ENCODE data around the gene POU4F3.
A peak's percentile ranks its signal among the peaks of the same experiment; 100 is the strongest.

POU4F3 gene

DNA sequence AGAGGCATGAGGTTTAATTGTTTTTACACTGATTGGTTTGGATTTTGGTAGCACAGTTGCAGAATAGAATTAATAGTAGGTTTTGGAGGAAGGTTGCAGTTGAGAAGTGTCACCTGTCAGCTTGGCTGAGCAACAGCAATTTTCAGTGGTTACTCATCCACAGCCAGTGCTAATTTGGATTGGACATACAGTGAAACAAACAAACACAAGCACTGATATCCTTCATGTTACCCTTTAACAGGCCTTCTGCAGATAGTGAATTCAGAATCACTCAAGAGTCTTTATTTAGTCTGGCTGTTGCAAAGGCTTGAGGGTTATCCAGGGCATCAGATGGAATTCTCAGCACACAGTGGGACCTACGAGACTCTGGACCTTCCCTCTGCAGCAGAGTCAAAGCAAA lies 31.8 kb upstream of the POU4F3 start:
- no peak overlapping the region for H3K4me3 ChIP-seq (ENCODE audit: low read length)
- peak; percentile 24 for DNase-seq (ENCODE audit: low read depth)
- TF ChIP-seq, protein P1, sequence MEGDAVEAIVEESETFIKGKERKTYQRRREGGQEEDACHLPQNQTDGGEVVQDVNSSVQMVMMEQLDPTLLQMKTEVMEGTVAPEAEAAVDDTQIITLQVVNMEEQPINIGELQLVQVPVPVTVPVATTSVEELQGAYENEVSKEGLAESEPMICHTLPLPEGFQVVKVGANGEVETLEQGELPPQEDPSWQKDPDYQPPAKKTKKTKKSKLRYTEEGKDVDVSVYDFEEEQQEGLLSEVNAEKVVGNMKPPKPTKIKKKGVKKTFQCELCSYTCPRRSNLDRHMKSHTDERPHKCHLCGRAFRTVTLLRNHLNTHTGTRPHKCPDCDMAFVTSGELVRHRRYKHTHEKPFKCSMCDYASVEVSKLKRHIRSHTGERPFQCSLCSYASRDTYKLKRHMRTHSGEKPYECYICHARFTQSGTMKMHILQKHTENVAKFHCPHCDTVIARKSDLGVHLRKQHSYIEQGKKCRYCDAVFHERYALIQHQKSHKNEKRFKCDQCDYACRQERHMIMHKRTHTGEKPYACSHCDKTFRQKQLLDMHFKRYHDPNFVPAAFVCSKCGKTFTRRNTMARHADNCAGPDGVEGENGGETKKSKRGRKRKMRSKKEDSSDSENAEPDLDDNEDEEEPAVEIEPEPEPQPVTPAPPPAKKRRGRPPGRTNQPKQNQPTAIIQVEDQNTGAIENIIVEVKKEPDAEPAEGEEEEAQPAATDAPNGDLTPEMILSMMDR (IDR thresholded peaks at IDR 0.05; ENCODE audit: insufficient read depth, low read depth, low read length, missing control alignments) = no peak

DNA sequence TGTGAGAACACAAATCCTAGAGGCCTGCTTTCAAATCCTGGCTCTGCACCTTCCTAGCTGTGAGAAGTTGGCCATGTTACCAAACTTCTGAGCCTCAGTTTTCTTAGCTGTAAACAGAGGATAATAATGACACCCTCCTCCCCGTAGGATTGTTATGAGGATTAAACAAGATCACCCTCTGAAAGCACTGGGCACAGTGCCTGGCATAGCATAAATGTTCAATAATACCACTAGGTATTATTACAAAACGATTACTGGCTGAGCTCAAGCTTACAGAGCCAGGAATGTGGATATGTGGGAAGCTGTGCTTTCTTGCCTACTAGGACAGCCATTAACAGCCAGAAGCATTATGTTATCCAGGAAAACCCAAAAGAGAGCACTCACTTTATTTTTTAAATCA lies 30.8 kb upstream of the POU4F3 start:
- DNase-seq (ENCODE audit: low read depth) = no peak
- H3K4me3 ChIP-seq (ENCODE audit: low read length) = no peak overlapping the region

DNA sequence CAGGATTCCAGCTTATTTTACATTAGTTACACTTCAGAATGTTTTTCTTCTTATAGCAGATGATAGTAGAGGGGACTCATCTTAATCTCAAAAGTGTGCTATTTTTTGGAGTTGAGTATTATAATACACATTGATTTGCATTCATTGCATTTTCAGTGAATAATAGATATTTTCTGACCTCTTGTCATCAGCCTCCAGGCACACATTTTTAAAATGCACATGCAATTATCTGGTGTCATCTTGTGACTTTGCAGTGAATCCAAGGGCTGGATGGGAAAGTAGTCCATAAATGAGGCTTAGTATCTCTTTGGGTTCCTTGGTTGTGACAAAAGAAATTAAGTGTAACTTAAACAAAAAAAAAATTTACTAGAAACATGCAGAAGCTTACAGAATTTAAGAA lies 28.1 kb upstream of the POU4F3 start:
- H3K4me3 ChIP-seq (ENCODE audit: low read length) = no peak overlapping the region
- TF ChIP-seq, protein P1 (IDR thresholded peaks at IDR 0.05; ENCODE audit: insufficient read depth, low read depth, low read length, missing control alignments) = no peak
- no peak for DNase-seq (ENCODE audit: low read depth)

More for the DNA sequence above, 30.8 kb upstream of the POU4F3 start:
- TF ChIP-seq, protein P1 (IDR thresholded peaks at IDR 0.05; ENCODE audit: insufficient read depth, low read depth, low read length, missing control alignments) = no peak

DNA sequence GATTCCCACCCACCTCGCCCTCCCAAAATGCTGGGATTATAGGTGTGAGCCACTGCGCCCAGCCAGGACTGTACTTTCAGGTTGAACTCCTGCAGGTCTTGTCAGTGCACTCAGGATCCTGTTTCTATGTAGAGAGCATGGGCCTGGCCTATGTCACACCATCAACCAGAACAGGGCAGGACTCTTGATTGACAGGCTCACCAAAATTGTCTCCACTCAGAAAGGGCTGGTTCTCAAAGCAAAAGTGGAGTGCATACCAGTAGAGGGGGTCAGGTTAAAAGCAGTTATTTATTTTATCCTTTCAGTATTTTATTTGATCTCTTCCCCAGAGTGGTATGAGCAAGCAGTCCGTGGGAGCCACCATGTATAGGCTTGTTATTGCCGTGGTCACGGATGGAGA lies 27.4 kb upstream of the POU4F3 start:
- TF ChIP-seq, protein P1 (IDR thresholded peaks at IDR 0.05; ENCODE audit: insufficient read depth, low read depth, low read length, missing control alignments) = no peak
- DNase-seq (ENCODE audit: low read depth) = no peak
- H3K4me3 ChIP-seq (ENCODE audit: low read length) = no peak overlapping the region

DNA sequence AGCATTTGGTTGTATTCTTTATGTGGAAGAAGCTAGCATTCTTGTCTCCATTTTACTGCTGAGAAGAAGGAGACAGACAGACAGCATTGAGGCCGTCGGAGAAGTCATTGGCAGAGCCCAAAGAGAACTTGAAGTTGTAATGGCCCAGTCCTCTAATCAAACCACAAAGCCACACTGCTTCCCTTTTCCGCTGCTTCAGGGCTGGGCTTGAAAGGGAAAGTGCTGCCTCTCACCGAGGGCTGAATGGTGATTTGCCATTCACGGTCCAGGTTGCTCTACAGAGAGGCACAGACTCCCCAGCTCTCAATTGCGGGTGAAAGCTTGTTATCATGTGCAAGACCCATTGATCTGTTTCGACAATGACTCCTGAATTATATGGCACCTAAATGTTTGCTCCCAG lies 25.6 kb upstream of the POU4F3 start:
- H3K4me3 ChIP-seq (ENCODE audit: low read length) = no peak overlapping the region
- no peak for DNase-seq (ENCODE audit: low read depth)
- TF ChIP-seq, protein P1 (IDR thresholded peaks at IDR 0.05; ENCODE audit: insufficient read depth, low read depth, low read length, missing control alignments) = no peak

DNA sequence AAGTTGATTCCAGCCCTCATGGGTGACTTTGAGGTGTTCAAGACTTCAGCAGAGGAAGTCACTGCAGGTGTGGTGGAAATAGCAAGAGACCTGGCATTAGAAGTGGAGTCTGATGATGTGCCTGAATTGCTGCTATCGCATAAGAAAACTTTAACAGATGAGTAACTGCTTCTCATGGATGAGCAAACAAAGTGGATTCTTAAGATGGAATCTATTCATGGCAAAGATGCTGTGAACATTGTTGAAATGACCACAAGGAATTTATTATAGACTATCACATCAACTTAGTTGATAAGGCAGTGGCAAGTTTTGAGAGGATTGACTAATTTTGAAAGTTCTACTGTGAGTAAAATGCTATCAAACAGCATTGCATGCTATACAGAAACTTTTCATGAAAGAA lies 17.1 kb upstream of the POU4F3 start:
- H3K4me3 ChIP-seq (ENCODE audit: low read length) = no peak overlapping the region
- DNase-seq (ENCODE audit: low read depth) = no peak
- TF ChIP-seq, protein P1 (IDR thresholded peaks at IDR 0.05; ENCODE audit: insufficient read depth, low read depth, low read length, missing control alignments) = no peak

DNA sequence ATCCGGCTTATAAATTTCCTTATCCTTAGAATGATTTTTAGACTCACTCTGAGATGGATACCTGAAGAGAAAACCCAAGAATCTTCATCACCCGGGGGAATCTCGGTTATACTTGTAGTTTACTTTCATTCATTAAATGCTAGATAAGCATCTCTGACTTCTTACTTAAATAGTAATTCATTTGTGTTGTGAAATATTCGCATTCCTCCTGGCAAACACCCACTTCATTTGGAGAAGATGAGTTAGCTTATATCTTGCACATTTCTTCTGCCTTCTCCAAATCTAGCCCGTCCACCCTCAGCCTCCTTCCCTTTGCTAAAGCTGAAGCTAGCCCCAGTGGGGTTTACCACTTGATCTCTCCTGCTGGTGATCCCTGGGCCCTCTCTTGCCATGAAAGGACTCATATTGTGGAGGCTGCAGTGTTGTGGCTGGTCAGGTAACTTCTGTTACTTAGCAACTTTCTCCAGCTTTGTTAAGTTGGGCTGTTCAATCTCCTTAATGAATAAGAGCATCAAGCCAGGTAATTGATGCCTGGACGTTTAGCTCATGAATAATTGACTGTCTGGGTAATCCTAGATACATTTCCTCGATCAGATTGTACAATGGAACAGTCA lies 11.3 kb upstream of the POU4F3 start:
- no peak overlapping the region for H3K4me3 ChIP-seq (ENCODE audit: low read length)
- TF ChIP-seq, protein P1 (IDR thresholded peaks at IDR 0.05; ENCODE audit: insufficient read depth, low read depth, low read length, missing control alignments) = no peak
- no peak for DNase-seq (ENCODE audit: low read depth)
